MM.1S (cell line): ENCODE results near the gene PATJ.

ENCODE experiments used
- DNase-seq: peaks from one replicate; pipeline ENCODE4 v3.0.0-alpha.2; 2015
- H2AFZ ChIP-seq: fragments of 300-600 bp; sonication (generic); 2 replicates; pipeline ENCODE4 v1.6.0; 2016; ENCODE audit warnings: antibody characterized with exemption, low read length
- H3F3A ChIP-seq: fragments of 300-600 bp; sonication (generic); 2 replicates; pipeline ENCODE4 v1.6.1; 2016; ENCODE audit warnings: mild to moderate bottlenecking, antibody characterized with exemption, low read length, moderate library complexity, mixed read lengths; ENCODE audit not compliant: insufficient read depth
- H3K27ac ChIP-seq: fragments of 300-600 bp; sonication (generic); 2 replicates; pipeline ENCODE4 v1.5.1; 2016; ENCODE audit warnings: mild to moderate bottlenecking, low read length
- H3K27me3 ChIP-seq: fragments of 300-600 bp; sonication (generic); replicated peaks from 2 replicates; pipeline ENCODE4 v1.6.0; 2016; ENCODE audit warnings: low read length; ENCODE audit not compliant: insufficient read depth
- H3K36me3 ChIP-seq: fragments of 300-600 bp; sonication (generic); replicated peaks from 2 replicates; pipeline ENCODE4 v1.6.1; 2016; ENCODE audit warnings: mild to moderate bottlenecking, low read length, mixed read lengths; ENCODE audit not compliant: insufficient read depth
- H3K4me1 ChIP-seq: fragments of 300-600 bp; sonication (generic); 2 replicates; pipeline ENCODE4 v1.6.1; 2016; ENCODE audit warnings: low read length, mixed read lengths
- H3K4me2 ChIP-seq: fragments of 300-600 bp; sonication (generic); 2 replicates; pipeline ENCODE4 v1.6.0; 2016; ENCODE audit warnings: low read depth, low read length
- H3K4me3 ChIP-seq: fragments of 300-600 bp; sonication (generic); 2 replicates; pipeline ENCODE4 v1.5.1; 2016; ENCODE audit warnings: low read length, mixed read lengths
- H3K79me2 ChIP-seq: fragments of 300-600 bp; sonication (generic); 2 replicates; pipeline ENCODE4 v1.6.1; 2016; ENCODE audit warnings: mixed run types, low read length, mixed read lengths
- H3K9ac ChIP-seq: fragments of 300-600 bp; sonication (generic); 2 replicates; pipeline ENCODE4 v1.6.1; 2016; ENCODE audit warnings: low read length, mixed read lengths
- H3K9me2 ChIP-seq: fragments of 300-600 bp; sonication (generic); replicated peaks from 2 replicates; pipeline ENCODE4 v1.6.1; 2016; ENCODE audit warnings: mild to moderate bottlenecking, low read length, mixed read lengths; ENCODE audit not compliant: insufficient read depth
- H3K9me3 ChIP-seq: fragments of 300-600 bp; sonication (generic); replicated peaks from 2 replicates; pipeline ENCODE4 v1.6.1; 2016; ENCODE audit warnings: mild to moderate bottlenecking, low read length, mixed read lengths; ENCODE audit not compliant: insufficient read depth
- H4K20me1 ChIP-seq: fragments of 300-600 bp; sonication (generic); 2 replicates; pipeline ENCODE4 v1.6.1; 2016; ENCODE audit warnings: mild to moderate bottlenecking, low read length, moderate library complexity, mixed read lengths; ENCODE audit not compliant: insufficient read depth
- EZH2 ChIP-seq: fragments of 300-600 bp; sonication (generic); optimal IDR thresholded peaks from 2 replicates; pipeline ENCODE3; 2017; ENCODE audit warnings: low read depth, mild to moderate bottlenecking, antibody characterized with exemption, low read length, mixed read lengths
- EZH2phosphoT487 ChIP-seq: fragments of 300-600 bp; sonication (generic); IDR thresholded peaks from 2 replicates; pipeline ENCODE4 v1.6.1; 2018; ENCODE audit warnings: antibody characterized with exemption, low read length
- TF ChIP-seq, protein P1 (sequence below): fragments of 300-600 bp; sonication (generic); IDR thresholded peaks from 2 replicates; pipeline ENCODE4 v1.5.1; 2016; ENCODE audit warnings: antibody characterized with exemption, low read length, mixed read lengths

The PATJ gene

GRCh38 chr1:62037274-62037673 lies 295.0 kb downstream of the PATJ start:
- no peak for DNase-seq
- TF ChIP-seq, protein P1, sequence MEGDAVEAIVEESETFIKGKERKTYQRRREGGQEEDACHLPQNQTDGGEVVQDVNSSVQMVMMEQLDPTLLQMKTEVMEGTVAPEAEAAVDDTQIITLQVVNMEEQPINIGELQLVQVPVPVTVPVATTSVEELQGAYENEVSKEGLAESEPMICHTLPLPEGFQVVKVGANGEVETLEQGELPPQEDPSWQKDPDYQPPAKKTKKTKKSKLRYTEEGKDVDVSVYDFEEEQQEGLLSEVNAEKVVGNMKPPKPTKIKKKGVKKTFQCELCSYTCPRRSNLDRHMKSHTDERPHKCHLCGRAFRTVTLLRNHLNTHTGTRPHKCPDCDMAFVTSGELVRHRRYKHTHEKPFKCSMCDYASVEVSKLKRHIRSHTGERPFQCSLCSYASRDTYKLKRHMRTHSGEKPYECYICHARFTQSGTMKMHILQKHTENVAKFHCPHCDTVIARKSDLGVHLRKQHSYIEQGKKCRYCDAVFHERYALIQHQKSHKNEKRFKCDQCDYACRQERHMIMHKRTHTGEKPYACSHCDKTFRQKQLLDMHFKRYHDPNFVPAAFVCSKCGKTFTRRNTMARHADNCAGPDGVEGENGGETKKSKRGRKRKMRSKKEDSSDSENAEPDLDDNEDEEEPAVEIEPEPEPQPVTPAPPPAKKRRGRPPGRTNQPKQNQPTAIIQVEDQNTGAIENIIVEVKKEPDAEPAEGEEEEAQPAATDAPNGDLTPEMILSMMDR, result no peak
- Histone ChIP-seq H2AFZ (no peak overlapping the region), H3K79me2 (no peaks in the 10 kb centered on the region), H4K20me1 (no peaks in the 10 kb centered on the region), H3K4me1 (no peaks in the 10 kb centered on the region), H3K9ac (no peak overlapping the region), H3K4me2 (no peak overlapping the region), H3K36me3 (no peaks in the 10 kb centered on the region), H3K4me3 (no peak overlapping the region), H3F3A (no peaks in the 10 kb centered on the region), H3K9me2 (no peaks in the 10 kb centered on the region), H3K9me3 (no peaks in the 10 kb centered on the region), H3K27ac (no peak overlapping the region), H3K27me3 (no peaks in the 10 kb centered on the region)

GRCh38 chr1:62038594-62039284 lies 296.5 kb downstream of the PATJ start:
- H3K36me3 ChIP-seq, result no peaks in the 10 kb centered on the region
- H3K27me3 ChIP-seq, result no peaks in the 10 kb centered on the region
- H3K27ac ChIP-seq, result no peak overlapping the region
- H3K4me3 ChIP-seq, result no peak overlapping the region
- no peaks in the 10 kb centered on the region for H4K20me1 ChIP-seq
- no peaks in the 10 kb centered on the region for H3F3A ChIP-seq
- no peak overlapping the region for H3K9ac ChIP-seq
- no peak overlapping the region for H2AFZ ChIP-seq
- H3K4me2 ChIP-seq, result no peak overlapping the region
- no peaks in the 10 kb centered on the region for H3K9me3 ChIP-seq
- H3K4me1 ChIP-seq, result no peaks in the 10 kb centered on the region
- no peaks in the 10 kb centered on the region for H3K79me2 ChIP-seq
- no peaks in the 10 kb centered on the region for H3K9me2 ChIP-seq
- DNase-seq, result no peak
- no peak for TF ChIP-seq EZH2
- no peak for TF ChIP-seq EZH2phosphoT487
- TF ChIP-seq, protein P1, result no peak

DNA sequence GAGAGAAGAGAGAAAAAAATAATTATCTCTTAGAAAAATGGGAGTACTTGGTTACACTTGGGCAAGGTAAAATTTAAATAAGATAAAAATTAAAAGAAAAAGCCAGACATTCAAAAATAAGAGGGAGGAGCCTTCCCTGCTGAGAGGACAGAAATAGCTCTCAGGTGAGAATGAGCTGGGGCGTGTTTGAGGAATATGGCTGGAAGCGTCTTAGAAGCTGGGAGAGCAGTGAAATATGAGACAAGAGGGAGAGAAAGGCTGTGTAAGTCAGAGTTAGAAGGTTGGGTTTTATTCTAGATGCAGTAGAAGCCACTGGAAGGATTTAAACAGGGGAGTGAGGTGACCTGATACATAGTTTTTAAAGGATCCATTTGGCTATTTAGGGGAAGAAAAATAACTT lies 298.2 kb downstream of the PATJ start:
- Histone ChIP-seq H2AFZ (no peak overlapping the region), H3K36me3 (no peaks in the 10 kb centered on the region), H3K4me1 (no peaks in the 10 kb centered on the region), H3K27me3 (no peaks in the 10 kb centered on the region), H3K9me3 (no peaks in the 10 kb centered on the region), H3K9ac (no peak overlapping the region), H3K9me2 (no peaks in the 10 kb centered on the region), H3K27ac (no peak overlapping the region), H3K4me3 (no peak overlapping the region), H4K20me1 (no peaks in the 10 kb centered on the region), H3F3A (no peaks in the 10 kb centered on the region), H3K4me2 (no peak overlapping the region), H3K79me2 (no peaks in the 10 kb centered on the region)
- TF ChIP-seq EZH2phosphoT487, result no peak
- TF ChIP-seq EZH2, result no peak
- TF ChIP-seq, protein P1, result no peak
- DNase-seq, result no peak
